Endothelial cell of umbilical vein (primary cell): ENCODE measurements around the gene CNTRL. TPM values are rescaled to one million over a fixed set of nuclear protein-coding genes. Genes with fewer than 3 reads are reported as not detected.

Experiments used
- BruUV-seq: library from RNA; stranded (reverse); fragments of 400-500 nt; replicated peaks from 2 replicates; lab custom pipeline; 2021; lab: Mats Ljungman, UMichigan
- CTCF ChIA-PET: fragments of 300-600, 350-600 bp; sonication (Branson Sonifier 250); formaldehyde crosslinking; loops from one replicate; lab custom pipeline; 2021; ENCODE audit warnings: antibody characterized with exemption, inconsistent platforms; lab: Charles Lee
- POLR2A ChIA-PET: fragments of 300-600, 350-600 bp; sonication (Branson Sonifier 250); formaldehyde crosslinking; loops from one replicate; lab custom pipeline; 2021; ENCODE audit warnings: antibody characterized with exemption, inconsistent platforms; lab: Charles Lee
- DNase-seq: peaks from one replicate; pipeline ENCODE4 v3.0.0-alpha.2; 2011; ENCODE audit warnings: low read depth, low spot score
- FAIRE-seq: peaks from 2 replicates; lab custom pipeline; 2011; peaks lifted over from hg19 to GRCh38; lab: Jason Lieb, UNC
- H2AFZ ChIP-seq: 2 replicates; pipeline ENCODE4 v1.6.0; 2012; ENCODE audit warnings: low read depth, low read length, control low read depth, inconsistent platforms
- H3K27ac ChIP-seq: 2 replicates; pipeline ENCODE4 v1.5.1; 2011; ENCODE audit warnings: low read depth, mild to moderate bottlenecking, control low read depth, low read length, moderate library complexity; ENCODE audit not compliant: insufficient read depth
- H3K27me3 ChIP-seq, 2 experiments: 2 replicates each; pipeline versions ENCODE4 v1.6.0 to v1.6.1; 2011; ENCODE audit warnings: low read length in 2 of 2, mixed read lengths in 1 of 2; ENCODE audit not compliant: control insufficient read depth in 2 of 2, insufficient read depth in 2 of 2
- H3K36me3 ChIP-seq, 2 experiments: 2 replicates in 1 of 2; 3 replicates in 1 of 2; pipeline ENCODE4 v1.5.1; 2011; ENCODE audit warnings: low read length in 2 of 2, mild to moderate bottlenecking in 1 of 2, moderate library complexity in 1 of 2; ENCODE audit not compliant: control insufficient read depth in 2 of 2, insufficient read depth in 2 of 2; ENCODE audit errors: extremely low read depth in 1 of 2
- H3K4me1 ChIP-seq: 3 replicates; pipeline ENCODE4 v1.5.1; 2011; ENCODE audit warnings: mild to moderate bottlenecking, low read length; ENCODE audit not compliant: control insufficient read depth, insufficient read depth; ENCODE audit errors: extremely low read depth
- H3K4me2 ChIP-seq: 2 replicates; pipeline ENCODE4 v1.6.1; 2011; ENCODE audit warnings: low read length, control low read depth, mixed read lengths; ENCODE audit not compliant: insufficient read depth
- H3K4me3 ChIP-seq, 3 experiments: fragments of 200-600 bp in 1 of 3; sonication (generic), shearing (Covaris generic) in 1 of 3; replicated peaks in 1 of 3; 2 replicates each; pipeline ENCODE4 v1.5.1; 2011 to 2016; ENCODE audit warnings: control low read depth in 3 of 3, low read length in 3 of 3, mild to moderate bottlenecking in 2 of 3, inconsistent platforms in 1 of 3, low read depth in 1 of 3, moderate library complexity in 1 of 3; ENCODE audit not compliant: insufficient read depth in 1 of 3
- H3K79me2 ChIP-seq: 2 replicates; pipeline ENCODE4 v1.6.0; 2012; ENCODE audit warnings: low read length, inconsistent platforms; ENCODE audit not compliant: control insufficient read depth, insufficient read depth
- H3K9ac ChIP-seq: replicated peaks from 2 replicates; pipeline ENCODE3; 2011; ENCODE audit warnings: low read length, control low read depth; ENCODE audit not compliant: insufficient read depth; ENCODE audit errors: extremely low read depth
- H3K9me1 ChIP-seq: replicated peaks from 3 replicates; pipeline ENCODE4 v1.6.0; 2011; ENCODE audit warnings: mild to moderate bottlenecking, low read length; ENCODE audit not compliant: control insufficient read depth, insufficient read depth; ENCODE audit errors: extremely low read depth
- H3K9me3 ChIP-seq: replicated peaks from 2 replicates; pipeline ENCODE4 v1.5.1; 2012; ENCODE audit warnings: low read length, inconsistent platforms; ENCODE audit not compliant: control insufficient read depth, insufficient read depth
- H4K20me1 ChIP-seq: replicated peaks from 2 replicates; pipeline ENCODE3; 2011; ENCODE audit warnings: mild to moderate bottlenecking, low read length; ENCODE audit not compliant: control insufficient read depth, insufficient read depth; ENCODE audit errors: extremely low read depth
- EZH2 ChIP-seq: IDR thresholded peaks from 2 replicates; pipeline ENCODE4 v1.6.1; 2012; ENCODE audit warnings: borderline replicate concordance, low read depth, mild to moderate bottlenecking, moderate library complexity, low read length, inconsistent platforms; ENCODE audit not compliant: severe bottlenecking
- FOS ChIP-seq: IDR thresholded peaks from 2 replicates; pipeline ENCODE4 v1.6.1; 2011; ENCODE audit warnings: mild to moderate bottlenecking, low read length, moderate library complexity, borderline replicate concordance; ENCODE audit not compliant: insufficient read depth
- GATA2 ChIP-seq: IDR thresholded peaks from 2 replicates; pipeline ENCODE4 v1.7.0; 2011; ENCODE audit warnings: low read depth, mild to moderate bottlenecking, moderate library complexity, mixed read lengths, low read length; ENCODE audit not compliant: insufficient read length, insufficient read depth
- JUN ChIP-seq: IDR thresholded peaks from 2 replicates; pipeline ENCODE4 v1.6.1; 2011; ENCODE audit warnings: borderline replicate concordance, low read depth; ENCODE audit not compliant: insufficient read length, insufficient read depth
- MYC ChIP-seq: IDR thresholded peaks from one replicate; pipeline ENCODE4 v1.6.1; 2011; ENCODE audit warnings: mild to moderate bottlenecking, low read depth, low read length
- POLR2A ChIP-seq: IDR thresholded peaks from 2 replicates; pipeline ENCODE4 v1.6.1; 2012; ENCODE audit warnings: low read depth, mild to moderate bottlenecking, control low read depth, low read length
- POLR2AphosphoS5 ChIP-seq: IDR thresholded peaks from 2 replicates; pipeline ENCODE4 v1.6.1; 2012; ENCODE audit warnings: low read depth, mild to moderate bottlenecking, control low read depth, low read length, moderate library complexity; ENCODE audit not compliant: insufficient read depth
- dilution Hi-C: fragments of 300-500 bp; cut with MboI; formaldehyde crosslinking; loops from one replicate; pipeline ENCODE4 v1.15.0; 2019; ENCODE audit warnings: low sequenced_read_pairs; ENCODE audit not compliant: extremely low pct_ligation_motif_present
- intact Hi-C: fragments of 100-400 bp; cut with micrococcal nuclease; formaldehyde crosslinking; loops from one replicate; pipeline ENCODE4 v1.10.0; 2022
- polyA plus RNA-seq, 4 experiments: library from polyadenylated mRNA; depleted of rRNA in 3 of 4; stranded (reverse) in 3 of 4; unstranded in 1 of 4; fragments of >200 nt; gene quantifications; 2 replicates each; pipeline versions ENCODE4 v1.2.1 to v1.2.3, GENCODE V29; 2011 to 2012; ENCODE audit warnings: missing spikeins in 1 of 4
- total RNA-seq: library from RNA; stranded (reverse); gene quantifications from 2 replicates; pipeline ENCODE4 v1.2.3, GENCODE V29; 2021
- TF ChIP-seq, protein P1 (sequence below), 2 donors: IDR thresholded peaks; 1 replicate in 1 of 2; 2 replicates in 1 of 2; pipeline ENCODE4 v1.5.1; 2011; ENCODE audit warnings: low read length in 2 of 2, mild to moderate bottlenecking in 2 of 2, moderate library complexity in 2 of 2, control low read depth in 1 of 2, inconsistent platforms in 1 of 2, low read depth in 1 of 2; ENCODE audit not compliant: insufficient read depth in 1 of 2; ENCODE audit errors: extremely low read depth in 1 of 2
- TF ChIP-seq, protein P2 (sequence below): IDR thresholded peaks from 2 replicates; pipeline ENCODE4 v1.6.1; 2011; ENCODE audit not compliant: insufficient read depth, insufficient read length

The CNTRL gene
- total and polyA plus RNA-seq, 2 donors (not counting 3 experiments of a cell fraction or from before 2014, with no cell fraction given): 6.1 to 21.8 TPM

DNA sequence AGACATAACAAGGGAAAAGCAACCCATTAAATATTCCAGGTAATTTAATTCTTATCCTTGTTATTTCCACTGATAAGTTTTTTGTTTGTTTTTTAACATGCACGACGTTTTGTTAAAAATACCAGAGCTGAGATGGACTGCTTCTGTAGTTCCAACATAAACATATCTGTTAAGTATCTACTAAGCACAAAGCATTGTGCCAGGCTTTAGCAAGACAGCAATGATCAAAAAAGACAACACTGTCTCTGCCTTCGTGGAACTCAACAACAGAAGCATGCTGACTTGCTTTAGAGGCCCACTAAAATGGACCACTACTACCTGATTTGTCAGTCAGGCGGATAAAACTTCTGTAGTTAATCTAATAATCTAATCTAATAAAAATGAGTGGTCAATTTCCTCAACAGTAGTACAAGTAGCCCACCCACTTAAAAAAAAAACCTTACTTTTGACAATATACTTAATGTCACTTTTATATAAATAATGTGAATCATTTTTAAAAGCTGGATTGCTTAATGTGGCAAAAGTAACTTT is 123.8 kb downstream of the CNTRL start:
- ChIA-PET CTCF (interaction anchor here (2.0 kb wide), 1 partner anchor 9 kb away, joined by 6 read pairs; no protein-coding TSS in a partner anchor), POLR2A (no interaction called here)
- H2AFZ ChIP-seq: no peak overlapping the region
- peaks cover 47% of the 10 kb centered on the region for H4K20me1 ChIP-seq
- no peak overlapping the region for H3K27ac ChIP-seq
- peaks cover 3% of the 10 kb centered on the region for H3K9me1 ChIP-seq
- DNase-seq: no peak
- intact Hi-C loops: no loop called here
- H3K9me3 ChIP-seq: no peaks in the 10 kb centered on the region
- peaks cover 81% of the 10 kb centered on the region for H3K79me2 ChIP-seq
- peak overlapping the region; percentile 91 for H3K4me2 ChIP-seq
- dilution Hi-C loops: no loop called here
- H3K9ac ChIP-seq: no peak overlapping the region
- FAIRE-seq: no peak
- TF ChIP-seq FOS: no peak
- TF ChIP-seq, protein P1, sequence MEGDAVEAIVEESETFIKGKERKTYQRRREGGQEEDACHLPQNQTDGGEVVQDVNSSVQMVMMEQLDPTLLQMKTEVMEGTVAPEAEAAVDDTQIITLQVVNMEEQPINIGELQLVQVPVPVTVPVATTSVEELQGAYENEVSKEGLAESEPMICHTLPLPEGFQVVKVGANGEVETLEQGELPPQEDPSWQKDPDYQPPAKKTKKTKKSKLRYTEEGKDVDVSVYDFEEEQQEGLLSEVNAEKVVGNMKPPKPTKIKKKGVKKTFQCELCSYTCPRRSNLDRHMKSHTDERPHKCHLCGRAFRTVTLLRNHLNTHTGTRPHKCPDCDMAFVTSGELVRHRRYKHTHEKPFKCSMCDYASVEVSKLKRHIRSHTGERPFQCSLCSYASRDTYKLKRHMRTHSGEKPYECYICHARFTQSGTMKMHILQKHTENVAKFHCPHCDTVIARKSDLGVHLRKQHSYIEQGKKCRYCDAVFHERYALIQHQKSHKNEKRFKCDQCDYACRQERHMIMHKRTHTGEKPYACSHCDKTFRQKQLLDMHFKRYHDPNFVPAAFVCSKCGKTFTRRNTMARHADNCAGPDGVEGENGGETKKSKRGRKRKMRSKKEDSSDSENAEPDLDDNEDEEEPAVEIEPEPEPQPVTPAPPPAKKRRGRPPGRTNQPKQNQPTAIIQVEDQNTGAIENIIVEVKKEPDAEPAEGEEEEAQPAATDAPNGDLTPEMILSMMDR (IDR thresholded peaks at IDR 0.05; ENCODE audit: extremely low read depth in 1 of 2, insufficient read depth in 1 of 2, low read depth in 1 of 2, low read length in 2 of 2): no peak
- no peak for TF ChIP-seq POLR2A
- no peak for TF ChIP-seq MYC
- no peak for TF ChIP-seq JUN
- no peak for TF ChIP-seq POLR2AphosphoS5
- no peak for TF ChIP-seq EZH2
- TF ChIP-seq, protein P2, sequence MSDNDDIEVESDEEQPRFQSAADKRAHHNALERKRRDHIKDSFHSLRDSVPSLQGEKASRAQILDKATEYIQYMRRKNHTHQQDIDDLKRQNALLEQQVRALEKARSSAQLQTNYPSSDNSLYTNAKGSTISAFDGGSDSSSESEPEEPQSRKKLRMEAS: no peak
- TF ChIP-seq GATA2: no peak
- H3K27me3 ChIP-seq: no peaks in the 10 kb centered on the region
- no TSS peak for BruUV-seq
- H3K4me1 ChIP-seq: peaks cover 53% of the 10 kb centered on the region
- H3K4me3 ChIP-seq: peak overlapping the region in 1 of 3 experiments; percentile 14
- H3K36me3 ChIP-seq: no peaks in the 10 kb centered on the region
